Stimulated activated naive B cell treated with anti-CD40 and anti-IgM and Interleukin-4, amounts not matched to agents 10 μg/mL and 1 μg/mL and 100 μg/mL, for 72 hours (primary cell): ENCODE measurements around the gene SBK2.
A peak's percentile ranks its signal among the peaks of the same experiment; 100 is the strongest.
"Not testable (repeated sequence)": the region's sequence is repeated elsewhere in the genome, so short reads cannot be mapped to it uniquely, and the experiment has no call there.

Source experiments
- ATAC-seq, 2 donors: fragments of 150-1000 bp; cut with Tn5 transposase; replicated peaks; 2 replicates each; pipeline ENCODE4 v1.10.0; 2021; ENCODE audit warnings: moderate library complexity in 1 of 2
- DNase-seq: peaks from one replicate; pipeline ENCODE4 v3.0.0; 2021
- H3K27ac Mint-ChIP-seq: one replicate; pipeline ENCODE4 v1.8.0; 2022; ENCODE audit warnings: mild to moderate bottlenecking, mixed read lengths
- H3K27me3 Mint-ChIP-seq, 2 donors: one replicate each; pipeline ENCODE4 v1.8.0; 2022; ENCODE audit warnings: mixed read lengths in 2 of 2
- H3K36me3 Mint-ChIP-seq, 2 donors: one replicate each; pipeline ENCODE4 v1.8.0; 2022; ENCODE audit warnings: mixed read lengths in 2 of 2, mild to moderate bottlenecking in 1 of 2
- H3K4me1 Mint-ChIP-seq, 2 donors: one replicate each; pipeline ENCODE4 v1.8.0; 2022; ENCODE audit warnings: mixed read lengths in 2 of 2, mild to moderate bottlenecking in 1 of 2
- H3K4me3 Mint-ChIP-seq, 2 donors: one replicate each; pipeline ENCODE4 v1.8.0; 2022; ENCODE audit warnings: mild to moderate bottlenecking in 2 of 2, mixed read lengths in 2 of 2, moderate library complexity in 1 of 2
- H3K9me3 Mint-ChIP-seq, 2 donors: one replicate each; pipeline ENCODE4 v1.8.0; 2022; ENCODE audit warnings: mixed read lengths in 2 of 2, mild to moderate bottlenecking in 1 of 2

Gene SBK2, protein sequence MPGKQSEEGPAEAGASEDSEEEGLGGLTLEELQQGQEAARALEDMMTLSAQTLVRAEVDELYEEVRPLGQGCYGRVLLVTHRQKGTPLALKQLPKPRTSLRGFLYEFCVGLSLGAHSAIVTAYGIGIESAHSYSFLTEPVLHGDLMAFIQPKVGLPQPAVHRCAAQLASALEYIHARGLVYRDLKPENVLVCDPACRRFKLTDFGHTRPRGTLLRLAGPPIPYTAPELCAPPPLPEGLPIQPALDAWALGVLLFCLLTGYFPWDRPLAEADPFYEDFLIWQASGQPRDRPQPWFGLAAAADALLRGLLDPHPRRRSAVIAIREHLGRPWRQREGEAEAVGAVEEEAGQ

DNA sequence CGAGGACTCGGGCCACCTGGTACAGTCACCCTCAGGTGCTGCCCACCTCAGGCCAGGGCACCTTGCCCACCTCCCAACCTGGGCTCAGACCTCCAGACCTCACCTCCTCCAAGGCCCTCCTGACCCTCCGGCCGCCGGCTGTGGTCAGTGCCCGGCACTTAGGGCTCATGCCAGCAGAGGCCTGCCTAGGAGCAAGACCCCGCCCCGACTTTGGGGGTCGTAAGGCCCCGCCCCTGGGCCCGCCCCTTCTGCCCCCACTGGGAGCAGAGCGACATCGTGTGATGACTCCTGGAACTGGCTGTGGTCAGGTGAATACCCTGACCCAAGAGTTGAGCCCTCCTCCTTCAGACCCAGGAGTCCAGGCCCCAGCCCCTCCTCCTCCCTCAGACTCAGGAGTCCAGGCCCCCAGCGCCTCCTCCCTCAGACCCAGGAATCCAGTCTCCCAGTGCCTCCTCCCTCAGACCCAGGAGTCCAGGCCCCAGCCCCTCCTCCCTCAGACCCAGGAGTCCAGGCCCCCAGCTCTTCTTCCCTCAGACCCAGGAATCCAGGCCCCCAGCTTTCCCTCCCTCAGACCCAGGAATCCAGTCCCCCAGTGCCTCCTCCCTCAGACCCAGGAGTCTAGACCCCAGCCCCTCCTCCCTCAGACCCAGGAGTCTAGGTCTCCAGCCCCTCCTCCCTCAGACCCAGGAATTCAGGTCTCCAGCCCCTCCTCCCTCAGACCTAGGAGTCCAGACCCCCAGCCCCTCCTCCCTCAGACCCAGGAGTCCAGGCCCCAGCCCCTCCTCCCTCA, at the start of gene SBK2:
SBK2 (minus strand) TSS at position 183 of the 790 bp plus-strand sequence. CDS start 839 bp downstream, outside the sequence.
- H3K27me3 Mint-ChIP-seq, result peaks cover 3 to 8% of the 10 kb centered on the region in 2 donors
- H3K4me1 Mint-ChIP-seq, result peaks cover 0 to 2% of the 10 kb centered on the region in 2 donors
- no peaks in the 10 kb centered on the region for H3K9me3 Mint-ChIP-seq
- H3K36me3 Mint-ChIP-seq, result no peaks in the 10 kb centered on the region
- ATAC-seq (no peak), DNase-seq (no peak)
- no peak within 1 kb of the TSS for H3K4me3 Mint-ChIP-seq
- no peak within 1 kb of the TSS for H3K27ac Mint-ChIP-seq

DNA sequence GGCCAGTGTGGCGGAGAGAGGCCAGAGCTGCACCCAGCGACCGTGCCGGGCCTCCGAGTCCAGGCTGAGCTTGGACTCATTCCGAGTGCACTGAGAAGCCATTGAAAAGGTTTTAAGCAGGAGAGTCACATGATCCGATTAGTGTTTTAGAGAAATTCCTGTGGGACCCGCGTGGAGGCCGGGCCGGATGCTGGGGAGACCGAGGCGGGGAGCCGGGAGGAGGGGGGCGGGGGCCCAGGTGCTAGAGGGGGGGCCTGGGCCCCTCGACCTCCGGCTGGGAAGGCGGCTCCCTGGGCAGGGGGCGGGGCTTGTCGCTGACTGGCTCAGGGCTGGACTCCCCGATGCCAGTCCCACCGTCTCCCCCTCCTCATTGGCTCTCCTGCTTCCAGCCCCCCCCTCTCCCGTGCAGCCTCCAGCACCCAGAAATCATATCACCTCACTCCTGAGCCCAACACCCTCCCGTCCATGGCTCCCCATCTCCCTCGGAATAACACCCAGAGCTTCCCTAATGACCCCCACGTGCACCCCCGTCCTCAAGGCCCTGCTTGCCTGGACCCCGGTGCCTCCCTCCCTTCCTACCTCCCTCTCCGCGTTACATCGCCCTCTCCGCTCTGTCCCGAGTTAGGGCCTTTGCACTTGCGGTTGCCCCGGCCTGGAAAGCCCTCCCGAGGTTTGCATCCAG, 48.9 kb upstream of the SBK2 start:
- DNase-seq (peak; percentile 32), ATAC-seq (peak; percentile 33 to 56)
- peaks cover 30 to 38% of the 10 kb centered on the region in 2 donors for H3K4me1 Mint-ChIP-seq
- H3K4me3 Mint-ChIP-seq, result peak overlapping the region; percentile 84 to 86
- H3K27me3 Mint-ChIP-seq, result no peaks in the 10 kb centered on the region
- peak overlapping the region; percentile 42 for H3K27ac Mint-ChIP-seq
- no peaks in the 10 kb centered on the region for H3K36me3 Mint-ChIP-seq
- H3K9me3 Mint-ChIP-seq, result no peaks in the 10 kb centered on the region

- no peaks in the 10 kb centered on the region for H3K9me3 Mint-ChIP-seq
- H3K4me1 Mint-ChIP-seq, result peaks cover 32 to 42% of the 10 kb centered on the region in 2 donors
- peaks cover 1 to 2% of the 10 kb centered on the region in 2 donors for H3K36me3 Mint-ChIP-seq
- ATAC-seq, result no peak
- no peaks in the 10 kb centered on the region for H3K27me3 Mint-ChIP-seq
- no peak overlapping the region for H3K4me3 Mint-ChIP-seq
- DNase-seq, result no peak
- peak overlapping the region; percentile 42 for H3K27ac Mint-ChIP-seq
These were observed 47.9 kb upstream of the SBK2 start for GRCh38 chr19:55584871-55585270.

GRCh38 chr19:55583897-55584296, 47.0 kb upstream of the SBK2 start:
- ATAC-seq, H3K36me3 Mint-ChIP-seq, H3K4me3 Mint-ChIP-seq, H3K27me3 Mint-ChIP-seq, DNase-seq, H3K9me3 Mint-ChIP-seq, H3K27ac Mint-ChIP-seq: not testable (repeated sequence)
- peaks cover 36 to 47% of the 10 kb centered on the region in 2 donors for H3K4me1 Mint-ChIP-seq

DNA sequence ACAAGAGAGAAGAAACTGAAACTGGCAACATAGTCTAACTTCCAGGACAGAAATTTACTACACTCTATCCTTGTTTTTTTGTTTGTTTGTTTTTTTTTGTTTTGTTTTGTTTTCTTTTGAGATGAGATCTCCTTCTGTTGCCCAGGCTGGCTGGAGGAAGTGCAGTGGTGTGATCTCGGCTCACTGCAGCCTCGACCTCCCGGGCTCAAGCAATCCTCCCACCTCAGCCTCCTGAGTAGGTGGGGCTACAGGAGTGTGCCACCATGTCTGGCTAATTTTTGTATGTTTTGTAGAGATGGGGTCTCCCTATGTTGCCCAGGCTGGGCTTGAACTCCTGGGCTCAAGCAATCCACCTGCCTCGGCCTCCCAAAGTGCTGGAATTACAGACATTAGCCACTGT, 45.4 kb upstream of the SBK2 start:
- not testable (repeated sequence) for DNase-seq, ATAC-seq, H3K4me3 Mint-ChIP-seq, H3K9me3 Mint-ChIP-seq, H3K27me3 Mint-ChIP-seq, H3K27ac Mint-ChIP-seq
- Mint-ChIP-seq H3K36me3 (peaks cover 10% of the 10 kb centered on the region in 2 donors), H3K4me1 (peaks cover 34 to 44% of the 10 kb centered on the region in 2 donors)

DNA sequence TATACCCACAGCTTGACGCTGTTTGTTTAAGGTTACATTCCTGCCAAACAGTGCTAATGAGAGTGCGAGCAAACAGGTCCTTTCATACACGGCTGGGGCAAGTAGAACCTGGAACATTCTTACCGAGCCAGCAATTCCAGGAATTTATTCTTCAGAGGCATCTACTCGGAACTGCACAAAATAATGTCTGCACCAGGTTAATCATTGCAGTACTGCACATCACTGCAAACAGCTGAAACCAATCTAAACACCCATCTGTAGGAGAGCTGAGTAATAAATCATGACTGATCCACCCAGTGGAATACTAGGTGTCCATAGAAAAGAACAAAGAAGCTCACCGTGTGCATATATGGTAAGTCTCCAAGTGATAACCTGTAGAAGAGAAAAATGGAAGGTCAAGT, 44.9 kb upstream of the SBK2 start:
- Mint-ChIP-seq H3K9me3 (no peaks in the 10 kb centered on the region), H3K27ac (no peak overlapping the region), H3K4me3 (no peak overlapping the region), H3K36me3 (peaks cover 15% of the 10 kb centered on the region in 2 donors), H3K4me1 (peaks cover 31 to 39% of the 10 kb centered on the region in 2 donors), H3K27me3 (no peaks in the 10 kb centered on the region)
- no peak for DNase-seq
- no peak for ATAC-seq

GRCh38 chr19:55581145-55581822, 44.4 kb upstream of the SBK2 start:
- peak; percentile 62 to 69 for ATAC-seq
- H3K27ac Mint-ChIP-seq, result peak overlapping the region; percentile 91
- H3K4me1 Mint-ChIP-seq, result peaks cover 27 to 34% of the 10 kb centered on the region in 2 donors
- no peak for DNase-seq
- H3K4me3 Mint-ChIP-seq, result peak overlapping the region; percentile 86 to 88
- no peaks in the 10 kb centered on the region for H3K9me3 Mint-ChIP-seq
- H3K27me3 Mint-ChIP-seq, result no peaks in the 10 kb centered on the region
- peaks cover 18 to 19% of the 10 kb centered on the region in 2 donors for H3K36me3 Mint-ChIP-seq

- H3K4me1 Mint-ChIP-seq, result peaks cover 22 to 28% of the 10 kb centered on the region in 2 donors
- ATAC-seq, result peak; percentile 79 to 84
- no peaks in the 10 kb centered on the region for H3K27me3 Mint-ChIP-seq
- H3K4me3 Mint-ChIP-seq, result peak within 1 kb of the TSS; percentile 86 to 88
- H3K9me3 Mint-ChIP-seq, result peaks cover 2 to 4% of the 10 kb centered on the region in 2 donors
- DNase-seq, result peak; percentile 79
- peak within 1 kb of the TSS; percentile 91 for H3K27ac Mint-ChIP-seq
- peaks cover 23% of the 10 kb centered on the region in 2 donors for H3K36me3 Mint-ChIP-seq
These were observed 43.8 kb upstream of the SBK2 start, which contains the start of gene ZNF579 for GRCh38 chr19:55580628-55581144. ZNF579 (minus strand) TSS chr19:55580848; CDS start chr19:55579639, 1,209 bp downstream.

DNA sequence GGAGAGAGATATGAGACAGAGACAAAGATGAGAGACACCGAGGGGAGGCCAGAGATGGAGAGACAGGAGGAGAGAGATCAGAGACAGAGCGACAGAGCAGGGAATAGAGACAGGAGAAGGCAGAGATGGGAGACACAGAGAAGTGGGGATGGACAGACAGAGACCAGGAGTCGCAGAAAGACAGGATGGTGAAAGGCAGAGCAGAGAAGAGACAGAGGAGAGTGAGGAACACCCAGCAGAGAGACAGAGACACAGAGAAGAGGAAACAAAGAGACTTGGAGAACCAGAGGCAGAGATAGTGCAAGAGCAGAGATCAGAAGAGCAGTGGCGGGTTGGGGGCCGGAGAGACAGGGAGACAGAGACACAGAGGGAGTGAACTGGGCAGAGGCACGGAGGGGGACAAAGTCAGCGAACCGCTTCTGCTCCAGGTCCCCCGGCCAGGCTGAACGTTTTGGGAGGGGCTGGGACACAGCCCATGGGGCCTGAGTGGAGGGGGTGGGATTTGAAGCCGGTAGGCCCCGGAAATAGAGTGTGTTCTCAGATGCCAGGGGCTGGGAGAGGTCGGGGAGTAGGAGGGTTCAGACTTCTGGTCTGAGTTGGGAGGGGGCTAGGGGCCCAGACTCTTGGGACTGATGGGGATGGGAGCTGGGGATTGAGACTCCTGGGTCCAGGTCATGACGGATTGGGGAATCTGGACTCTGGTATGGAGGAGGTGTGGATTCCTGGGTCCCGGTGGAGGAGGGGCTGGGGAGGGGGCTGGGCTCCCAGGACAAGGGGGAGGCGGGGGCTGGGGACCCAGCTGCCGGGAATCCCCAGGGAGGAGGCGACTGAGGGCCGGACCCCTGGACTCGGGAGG, 43.1 kb upstream of the SBK2 start:
- Mint-ChIP-seq H3K27me3 (no peaks in the 10 kb centered on the region), H3K4me3 (peak overlapping the region; percentile 86 to 88), H3K9me3 (peaks cover 2 to 4% of the 10 kb centered on the region in 2 donors), H3K27ac (peak overlapping the region; percentile 90), H3K36me3 (peaks cover 23 to 27% of the 10 kb centered on the region in 2 donors), H3K4me1 (peaks cover 18 to 22% of the 10 kb centered on the region in 2 donors)
- ATAC-seq (peak; percentile 29 to 44), DNase-seq (no peak)

GRCh38 chr19:55578761-55579747, 42.1 kb upstream of the SBK2 start:
- peak overlapping the region; percentile 90 for H3K27ac Mint-ChIP-seq
- no peaks in the 10 kb centered on the region for H3K27me3 Mint-ChIP-seq
- no peak for ATAC-seq
- H3K4me1 Mint-ChIP-seq, result peaks cover 18 to 22% of the 10 kb centered on the region in 2 donors
- DNase-seq, result no peak
- peaks cover 2 to 4% of the 10 kb centered on the region in 2 donors for H3K9me3 Mint-ChIP-seq
- peaks cover 23 to 27% of the 10 kb centered on the region in 2 donors for H3K36me3 Mint-ChIP-seq
- peak overlapping the region; percentile 86 to 88 for H3K4me3 Mint-ChIP-seq

DNA sequence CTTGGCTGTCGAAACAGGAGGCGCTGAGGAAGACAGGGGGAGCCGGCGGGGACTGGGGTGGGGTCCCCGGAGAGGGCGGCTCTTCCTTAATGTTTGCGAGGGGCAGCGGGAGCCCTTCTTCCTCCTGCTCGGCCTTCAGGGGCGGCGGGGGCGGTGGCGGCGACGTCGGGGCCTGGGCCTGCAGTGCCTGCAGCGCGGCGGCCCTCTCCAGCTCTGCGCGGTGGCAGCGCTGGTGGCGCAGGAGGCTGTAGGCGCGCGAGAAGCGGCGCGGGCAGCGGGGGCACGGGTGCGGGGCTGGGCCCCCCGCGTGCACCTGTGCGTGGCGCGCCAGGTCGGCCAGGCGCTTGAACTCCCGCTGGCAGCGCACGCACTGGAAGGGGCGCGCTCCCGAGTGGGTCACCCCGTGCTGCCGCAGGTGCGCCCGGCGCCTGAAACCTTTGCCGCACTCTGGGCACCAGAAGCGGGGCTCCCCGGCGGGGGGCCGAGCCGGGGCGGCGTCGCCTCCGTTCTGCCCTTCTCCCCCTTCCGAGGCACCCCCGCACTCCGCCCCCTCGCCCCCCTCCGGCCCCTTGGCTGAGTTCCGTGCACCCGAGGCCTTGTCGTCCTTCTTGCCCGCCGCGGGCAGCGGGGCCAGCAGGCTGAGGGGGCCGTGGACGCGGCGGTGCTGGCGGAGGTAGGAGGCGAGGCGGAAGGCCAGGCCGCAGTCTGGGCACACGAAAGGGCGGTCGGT, 41.3 kb upstream of the SBK2 start:
- Mint-ChIP-seq H3K9me3 (peaks cover 2 to 4% of the 10 kb centered on the region in 2 donors), H3K27ac (no peak overlapping the region), H3K36me3 (peaks cover 23 to 27% of the 10 kb centered on the region in 2 donors), H3K27me3 (no peaks in the 10 kb centered on the region), H3K4me1 (peaks cover 18 to 22% of the 10 kb centered on the region in 2 donors), H3K4me3 (no peak overlapping the region)
- ATAC-seq, result no peak
- no peak for DNase-seq
